ENCODE measurements around the gene HIRA. TPM values are rescaled to one million over a fixed set of nuclear protein-coding genes. Genes with fewer than 3 reads are reported as not detected.

HIRA gene
- total and polyA plus RNA-seq, 9 of the 15 experiments (the other 6 are each of a cell fraction or from before 2014, with no cell fraction given), result 0.96 to 132 (median 58.4) TPM

DNA sequence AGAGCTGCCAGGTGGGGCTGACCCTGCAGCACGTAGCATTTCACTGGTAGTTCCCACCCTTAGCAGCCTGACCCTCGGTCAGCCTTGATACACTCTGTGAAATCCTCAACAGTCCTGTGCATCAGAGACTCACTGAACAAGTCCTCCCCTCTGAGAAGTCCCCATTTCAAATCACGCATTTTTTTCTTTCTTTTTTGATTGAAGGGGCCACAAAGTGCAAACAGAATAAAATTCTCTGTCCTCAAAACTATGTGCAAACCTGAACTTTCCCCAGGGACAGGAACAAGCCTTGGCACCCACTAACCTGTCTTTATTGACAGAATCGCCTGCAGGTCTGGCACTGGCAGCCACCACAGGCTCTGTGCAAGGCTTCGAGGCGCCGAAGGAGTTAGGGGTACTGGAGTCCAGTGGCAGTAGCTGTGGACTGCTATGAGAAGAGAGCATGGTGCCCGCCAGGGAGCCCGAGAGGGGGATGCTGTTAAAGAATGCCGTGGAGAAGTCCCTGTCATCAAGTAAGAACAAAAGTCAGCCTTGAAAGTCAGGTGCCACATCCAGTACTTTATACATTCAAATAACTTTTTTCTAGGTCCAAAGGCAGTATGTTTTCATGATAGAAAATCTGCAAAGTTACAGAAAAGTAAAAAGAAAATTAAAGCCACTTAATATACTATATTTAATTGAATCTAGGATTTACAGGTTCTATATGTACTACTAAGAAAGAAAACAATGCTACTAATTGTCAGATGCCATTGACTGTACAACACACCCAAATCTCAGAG lies 53.8 kb downstream of the HIRA start (continued):
- TF ChIP-seq, protein P1, sequence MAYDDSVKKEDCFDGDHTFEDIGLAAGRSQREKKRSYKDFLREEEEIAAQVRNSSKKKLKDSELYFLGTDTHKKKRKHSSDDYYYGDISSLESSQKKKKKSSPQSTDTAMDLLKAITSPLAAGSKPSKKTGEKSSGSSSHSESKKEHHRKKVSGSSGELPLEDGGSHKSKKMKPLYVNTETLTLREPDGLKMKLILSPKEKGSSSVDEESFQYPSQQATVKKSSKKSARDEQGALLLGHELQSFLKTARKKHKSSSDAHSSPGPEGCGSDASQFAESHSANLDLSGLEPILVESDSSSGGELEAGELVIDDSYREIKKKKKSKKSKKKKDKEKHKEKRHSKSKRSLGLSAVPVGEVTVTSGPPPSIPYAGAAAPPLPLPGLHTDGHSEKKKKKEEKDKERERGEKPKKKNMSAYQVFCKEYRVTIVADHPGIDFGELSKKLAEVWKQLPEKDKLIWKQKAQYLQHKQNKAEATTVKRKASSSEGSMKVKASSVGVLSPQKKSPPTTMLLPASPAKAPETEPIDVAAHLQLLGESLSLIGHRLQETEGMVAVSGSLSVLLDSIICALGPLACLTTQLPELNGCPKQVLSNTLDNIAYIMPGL (CRISPR knock-in tag; IDR thresholded peaks at IDR 0.05), result no peak
- TF ChIP-seq SOX6 (IDR thresholded peaks at IDR 0.05) (no peak), FOXP1 (CRISPR knock-in tag; IDR thresholded peaks at IDR 0.05) (0 out of 2 replicates have a peak, but pooled peaks have one; percentile 21), ZNF24 (IDR thresholded peaks at IDR 0.05) (no peak), ARNT (IDR thresholded peaks at IDR 0.05) (no peak), GATAD2A (IDR thresholded peaks at IDR 0.05) (no peak), SRF (CRISPR knock-in tag; IDR thresholded peaks at IDR 0.05) (no peak), ARHGAP35 (IDR thresholded peaks at IDR 0.05; ENCODE audit: partially characterized antibody) (no peak), NRF1 (conservative IDR thresholded peaks at IDR 0.05 in 1 of 2, IDR thresholded peaks at IDR 0.05 in 1 of 2) (no peak), GATAD2B (IDR thresholded peaks at IDR 0.05; ENCODE audit: borderline replicate concordance) (no peak), STAG1 (CRISPR knock-in tag; IDR thresholded peaks at IDR 0.05; ENCODE audit: borderline replicate concordance) (peak; percentile 33; the same call in 1 of the 2 replicates)
- TF ChIP-seq, protein P2, sequence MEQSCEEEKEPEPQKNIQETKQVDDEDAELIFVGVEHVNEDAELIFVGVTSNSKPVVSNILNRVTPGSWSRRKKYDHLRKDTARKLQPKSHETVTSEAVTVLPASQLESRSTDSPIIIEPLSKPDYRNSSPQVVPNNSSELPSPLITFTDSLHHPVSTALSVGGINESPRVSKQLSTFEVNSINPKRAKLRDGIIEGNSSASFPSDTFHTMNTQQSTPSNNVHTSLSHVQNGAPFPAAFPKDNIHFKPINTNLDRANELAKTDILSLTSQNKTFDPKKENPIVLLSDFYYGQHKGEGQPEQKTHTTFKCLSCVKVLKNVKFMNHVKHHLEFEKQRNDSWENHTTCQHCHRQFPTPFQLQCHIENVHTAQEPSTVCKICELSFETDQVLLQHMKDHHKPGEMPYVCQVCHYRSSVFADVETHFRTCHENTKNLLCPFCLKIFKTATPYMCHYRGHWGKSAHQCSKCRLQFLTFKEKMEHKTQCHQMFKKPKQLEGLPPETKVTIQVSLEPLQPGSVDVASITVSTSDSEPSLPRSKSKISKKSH (CRISPR knock-in tag; IDR thresholded peaks at IDR 0.05), result no peak
- TF ChIP-seq, protein P3, sequence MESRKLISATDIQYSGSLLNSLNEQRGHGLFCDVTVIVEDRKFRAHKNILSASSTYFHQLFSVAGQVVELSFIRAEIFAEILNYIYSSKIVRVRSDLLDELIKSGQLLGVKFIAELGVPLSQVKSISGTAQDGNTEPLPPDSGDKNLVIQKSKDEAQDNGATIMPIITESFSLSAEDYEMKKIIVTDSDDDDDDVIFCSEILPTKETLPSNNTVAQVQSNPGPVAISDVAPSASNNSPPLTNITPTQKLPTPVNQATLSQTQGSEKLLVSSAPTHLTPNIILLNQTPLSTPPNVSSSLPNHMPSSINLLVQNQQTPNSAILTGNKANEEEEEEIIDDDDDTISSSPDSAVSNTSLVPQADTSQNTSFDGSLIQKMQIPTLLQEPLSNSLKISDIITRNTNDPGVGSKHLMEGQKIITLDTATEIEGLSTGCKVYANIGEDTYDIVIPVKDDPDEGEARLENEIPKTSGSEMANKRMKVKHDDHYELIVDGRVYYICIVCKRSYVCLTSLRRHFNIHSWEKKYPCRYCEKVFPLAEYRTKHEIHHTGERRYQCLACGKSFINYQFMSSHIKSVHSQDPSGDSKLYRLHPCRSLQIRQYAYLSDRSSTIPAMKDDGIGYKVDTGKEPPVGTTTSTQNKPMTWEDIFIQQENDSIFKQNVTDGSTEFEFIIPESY (CRISPR knock-in tag; IDR thresholded peaks at IDR 0.05), result no peak
- TF ChIP-seq, protein P4, sequence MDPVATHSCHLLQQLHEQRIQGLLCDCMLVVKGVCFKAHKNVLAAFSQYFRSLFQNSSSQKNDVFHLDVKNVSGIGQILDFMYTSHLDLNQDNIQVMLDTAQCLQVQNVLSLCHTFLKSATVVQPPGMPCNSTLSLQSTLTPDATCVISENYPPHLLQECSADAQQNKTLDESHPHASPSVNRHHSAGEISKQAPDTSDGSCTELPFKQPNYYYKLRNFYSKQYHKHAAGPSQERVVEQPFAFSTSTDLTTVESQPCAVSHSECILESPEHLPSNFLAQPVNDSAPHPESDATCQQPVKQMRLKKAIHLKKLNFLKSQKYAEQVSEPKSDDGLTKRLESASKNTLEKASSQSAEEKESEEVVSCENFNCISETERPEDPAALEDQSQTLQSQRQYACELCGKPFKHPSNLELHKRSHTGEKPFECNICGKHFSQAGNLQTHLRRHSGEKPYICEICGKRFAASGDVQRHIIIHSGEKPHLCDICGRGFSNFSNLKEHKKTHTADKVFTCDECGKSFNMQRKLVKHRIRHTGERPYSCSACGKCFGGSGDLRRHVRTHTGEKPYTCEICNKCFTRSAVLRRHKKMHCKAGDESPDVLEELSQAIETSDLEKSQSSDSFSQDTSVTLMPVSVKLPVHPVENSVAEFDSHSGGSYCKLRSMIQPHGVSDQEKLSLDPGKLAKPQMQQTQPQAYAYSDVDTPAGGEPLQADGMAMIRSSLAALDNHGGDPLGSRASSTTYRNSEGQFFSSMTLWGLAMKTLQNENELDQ (CRISPR knock-in tag; IDR thresholded peaks at IDR 0.05; ENCODE audit: borderline replicate concordance), result no peak
- TF ChIP-seq, protein P5, sequence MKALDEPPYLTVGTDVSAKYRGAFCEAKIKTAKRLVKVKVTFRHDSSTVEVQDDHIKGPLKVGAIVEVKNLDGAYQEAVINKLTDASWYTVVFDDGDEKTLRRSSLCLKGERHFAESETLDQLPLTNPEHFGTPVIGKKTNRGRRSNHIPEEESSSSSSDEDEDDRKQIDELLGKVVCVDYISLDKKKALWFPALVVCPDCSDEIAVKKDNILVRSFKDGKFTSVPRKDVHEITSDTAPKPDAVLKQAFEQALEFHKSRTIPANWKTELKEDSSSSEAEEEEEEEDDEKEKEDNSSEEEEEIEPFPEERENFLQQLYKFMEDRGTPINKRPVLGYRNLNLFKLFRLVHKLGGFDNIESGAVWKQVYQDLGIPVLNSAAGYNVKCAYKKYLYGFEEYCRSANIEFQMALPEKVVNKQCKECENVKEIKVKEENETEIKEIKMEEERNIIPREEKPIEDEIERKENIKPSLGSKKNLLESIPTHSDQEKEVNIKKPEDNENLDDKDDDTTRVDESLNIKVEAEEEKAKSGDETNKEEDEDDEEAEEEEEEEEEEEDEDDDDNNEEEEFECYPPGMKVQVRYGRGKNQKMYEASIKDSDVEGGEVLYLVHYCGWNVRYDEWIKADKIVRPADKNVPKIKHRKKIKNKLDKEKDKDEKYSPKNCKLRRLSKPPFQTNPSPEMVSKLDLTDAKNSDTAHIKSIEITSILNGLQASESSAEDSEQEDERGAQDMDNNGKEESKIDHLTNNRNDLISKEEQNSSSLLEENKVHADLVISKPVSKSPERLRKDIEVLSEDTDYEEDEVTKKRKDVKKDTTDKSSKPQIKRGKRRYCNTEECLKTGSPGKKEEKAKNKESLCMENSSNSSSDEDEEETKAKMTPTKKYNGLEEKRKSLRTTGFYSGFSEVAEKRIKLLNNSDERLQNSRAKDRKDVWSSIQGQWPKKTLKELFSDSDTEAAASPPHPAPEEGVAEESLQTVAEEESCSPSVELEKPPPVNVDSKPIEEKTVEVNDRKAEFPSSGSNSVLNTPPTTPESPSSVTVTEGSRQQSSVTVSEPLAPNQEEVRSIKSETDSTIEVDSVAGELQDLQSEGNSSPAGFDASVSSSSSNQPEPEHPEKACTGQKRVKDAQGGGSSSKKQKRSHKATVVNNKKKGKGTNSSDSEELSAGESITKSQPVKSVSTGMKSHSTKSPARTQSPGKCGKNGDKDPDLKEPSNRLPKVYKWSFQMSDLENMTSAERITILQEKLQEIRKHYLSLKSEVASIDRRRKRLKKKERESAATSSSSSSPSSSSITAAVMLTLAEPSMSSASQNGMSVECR (CRISPR knock-in tag; IDR thresholded peaks at IDR 0.05), result 0 out of 2 replicates have a peak, but pooled peaks have one; percentile 3
